GM12873 (cell line): ENCODE measurements around the gene AMZ2.

Experiments used
- CTCF ChIP-seq: IDR thresholded peaks from 2 replicates; pipeline ENCODE4 v1.5.1; 2012; ENCODE audit warnings: low read depth, mild to moderate bottlenecking, moderate library complexity, low read length, control low read depth; ENCODE audit not compliant: insufficient read depth; ENCODE audit errors: missing control alignments

The AMZ2 gene

GRCh38 chr17:68304706-68305105 lies 56.9 kb downstream of the AMZ2 start:
- TF ChIP-seq CTCF: no peak

- TF ChIP-seq CTCF: no peak
Measured at GRCh38 chr17:68305142-68305541, 57.3 kb downstream of the AMZ2 start.
